MCF 10A (cell line): ENCODE measurements around the gene SNX25. TPM values are rescaled to one million over a fixed set of nuclear protein-coding genes. Genes with fewer than 3 reads are reported as not detected.

Experiments used
- BruUV-seq: library from RNA; stranded (reverse); fragments of 400-500 nt; replicated peaks from 2 replicates; lab custom pipeline; 2021; lab: Mats Ljungman, UMichigan
- CTCF ChIA-PET: fragments of 300-600 bp; sonication (Branson Sonifier 250); formaldehyde crosslinking; extraction: SDS; loops from one replicate; lab custom pipeline; 2021; ENCODE audit warnings: antibody characterized with exemption, inconsistent platforms; lab: Yijun Ruan, JAX
- POLR2A ChIA-PET: fragments of 300-600, 350-650 bp; sonication (Branson Sonifier 250); formaldehyde crosslinking; extraction: SDS; loops from one replicate; lab custom pipeline; 2020; ENCODE audit warnings: antibody characterized with exemption, inconsistent platforms; lab: Yijun Ruan, JAX
- DNase-seq: peaks from one replicate; pipeline ENCODE4 v3.0.0-alpha.2; 2018; ENCODE audit not compliant: unreplicated experiment
- H3K27ac Mint-ChIP-seq: one replicate; pipeline ENCODE4 v1.8.0; 2022; ENCODE audit warnings: mild to moderate bottlenecking, low read depth, mixed read lengths; ENCODE audit not compliant: unreplicated experiment
- H3K27me3 Mint-ChIP-seq: one replicate; pipeline ENCODE4 v1.8.0; 2022; ENCODE audit warnings: mixed read lengths; ENCODE audit not compliant: insufficient read depth, unreplicated experiment
- H3K36me3 Mint-ChIP-seq: one replicate; pipeline ENCODE4 v1.8.0; 2022; ENCODE audit warnings: mild to moderate bottlenecking, moderate library complexity, mixed read lengths; ENCODE audit not compliant: insufficient read depth, unreplicated experiment
- H3K4me1 Mint-ChIP-seq: one replicate; pipeline ENCODE4 v1.8.0; 2022; ENCODE audit warnings: mixed read lengths; ENCODE audit not compliant: insufficient read depth, unreplicated experiment
- H3K4me3 Mint-ChIP-seq: one replicate; pipeline ENCODE4 v1.8.0; 2022; ENCODE audit warnings: mild to moderate bottlenecking, moderate library complexity, mixed read lengths; ENCODE audit not compliant: unreplicated experiment
- H3K9me3 Mint-ChIP-seq: one replicate; pipeline ENCODE4 v1.8.0; 2022; ENCODE audit warnings: mixed read lengths; ENCODE audit not compliant: unreplicated experiment
- intact Hi-C: fragments of 100-400 bp; cut with micrococcal nuclease; formaldehyde crosslinking; loops from 2 replicates; pipeline ENCODE4 v1.14.1; 2022
- total RNA-seq: library from RNA; stranded (reverse); gene quantifications from 2 replicates; pipeline ENCODE4 v1.2.3, GENCODE V29; 2022
- TF ChIP-seq, protein P1 (sequence below): fragments of 200-600 bp; IDR thresholded peaks from one replicate; pipeline ENCODE4 v1.8.0; 2022; ENCODE audit warnings: antibody characterized with exemption, mild to moderate bottlenecking; ENCODE audit not compliant: unreplicated experiment

Gene SNX25
- total RNA-seq, 1 experiment from 2014 or later = 10.5 TPM

DNA sequence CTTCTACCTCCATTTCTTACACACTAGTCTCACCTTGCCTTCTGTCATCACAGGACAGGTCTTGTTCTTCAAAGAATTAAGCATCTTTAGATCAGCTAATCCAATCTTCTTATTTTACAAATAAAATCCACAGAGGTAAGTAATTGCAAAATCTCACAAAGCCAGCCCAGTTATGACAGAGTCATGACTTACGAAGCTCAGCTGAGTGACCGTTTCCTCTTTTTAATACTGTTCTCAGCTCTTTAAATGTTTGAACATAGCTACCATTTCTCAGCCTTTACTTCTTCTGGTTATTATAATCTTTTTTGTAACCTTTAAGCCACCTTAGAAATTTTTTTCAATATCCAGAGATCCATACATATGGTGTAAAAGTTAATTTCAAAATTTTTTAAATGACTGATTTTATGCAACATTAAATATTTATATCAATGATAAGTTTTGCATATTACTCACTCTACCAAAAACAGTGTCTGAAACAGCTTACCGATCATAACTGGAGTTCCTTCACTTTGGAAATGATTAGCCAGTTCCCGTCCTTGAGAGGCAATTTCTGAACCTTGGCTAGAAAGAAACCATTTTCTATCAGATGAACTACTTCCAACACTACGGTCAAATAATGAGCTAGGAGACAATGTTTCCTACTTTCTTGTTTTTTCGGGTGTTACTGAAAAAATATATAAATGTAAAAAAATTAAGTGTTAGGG is 196.1 kb downstream of the SNX25 start:
- no peaks in the 10 kb centered on the region for H3K4me1 Mint-ChIP-seq
- H3K9me3 Mint-ChIP-seq = no peaks in the 10 kb centered on the region
- no peak for DNase-seq
- H3K4me3 Mint-ChIP-seq = no peak overlapping the region
- intact Hi-C loops = no loop called here
- H3K36me3 Mint-ChIP-seq = peaks cover 63% of the 10 kb centered on the region
- BruUV-seq = no TSS peak
- no peaks in the 10 kb centered on the region for H3K27me3 Mint-ChIP-seq
- ChIA-PET POLR2A (interaction anchor here (1.0 to 2.7 kb wide), 2 partner anchors 9 to 20 kb away, joined by 3 to 10 read pairs; partner anchors contain the start of genes ANKRD37, LRP2BP and UFSP2), CTCF (interaction anchor here (0.6 to 1.2 kb wide), 3 partner anchors 9 to 890 kb away, joined by 3 to 4 read pairs (median 4); partner anchors contain the start of gene ANKRD37)
- TF ChIP-seq, protein P1, sequence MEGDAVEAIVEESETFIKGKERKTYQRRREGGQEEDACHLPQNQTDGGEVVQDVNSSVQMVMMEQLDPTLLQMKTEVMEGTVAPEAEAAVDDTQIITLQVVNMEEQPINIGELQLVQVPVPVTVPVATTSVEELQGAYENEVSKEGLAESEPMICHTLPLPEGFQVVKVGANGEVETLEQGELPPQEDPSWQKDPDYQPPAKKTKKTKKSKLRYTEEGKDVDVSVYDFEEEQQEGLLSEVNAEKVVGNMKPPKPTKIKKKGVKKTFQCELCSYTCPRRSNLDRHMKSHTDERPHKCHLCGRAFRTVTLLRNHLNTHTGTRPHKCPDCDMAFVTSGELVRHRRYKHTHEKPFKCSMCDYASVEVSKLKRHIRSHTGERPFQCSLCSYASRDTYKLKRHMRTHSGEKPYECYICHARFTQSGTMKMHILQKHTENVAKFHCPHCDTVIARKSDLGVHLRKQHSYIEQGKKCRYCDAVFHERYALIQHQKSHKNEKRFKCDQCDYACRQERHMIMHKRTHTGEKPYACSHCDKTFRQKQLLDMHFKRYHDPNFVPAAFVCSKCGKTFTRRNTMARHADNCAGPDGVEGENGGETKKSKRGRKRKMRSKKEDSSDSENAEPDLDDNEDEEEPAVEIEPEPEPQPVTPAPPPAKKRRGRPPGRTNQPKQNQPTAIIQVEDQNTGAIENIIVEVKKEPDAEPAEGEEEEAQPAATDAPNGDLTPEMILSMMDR = no peak
- H3K27ac Mint-ChIP-seq = no peak overlapping the region

DNA sequence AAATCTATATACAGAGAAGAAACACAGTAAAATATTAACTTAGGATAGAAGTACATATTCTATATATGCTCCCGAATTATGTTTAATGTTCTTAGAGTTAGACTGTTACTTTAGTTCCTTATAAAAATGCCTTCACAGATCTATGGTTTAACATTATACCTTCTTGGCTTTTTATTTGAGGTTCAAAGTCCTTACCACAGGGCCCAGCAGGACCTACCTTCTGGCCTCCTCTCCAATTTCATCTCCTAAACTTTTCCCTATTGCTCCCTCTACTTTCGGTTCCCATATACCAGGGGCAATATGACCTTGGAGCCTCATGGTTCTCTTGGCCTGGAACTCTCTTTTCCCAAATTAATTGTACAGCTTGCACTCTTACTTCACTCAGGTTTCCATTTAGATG is 199.0 kb downstream of the SNX25 start:
- no peak overlapping the region for H3K27ac Mint-ChIP-seq

DNA sequence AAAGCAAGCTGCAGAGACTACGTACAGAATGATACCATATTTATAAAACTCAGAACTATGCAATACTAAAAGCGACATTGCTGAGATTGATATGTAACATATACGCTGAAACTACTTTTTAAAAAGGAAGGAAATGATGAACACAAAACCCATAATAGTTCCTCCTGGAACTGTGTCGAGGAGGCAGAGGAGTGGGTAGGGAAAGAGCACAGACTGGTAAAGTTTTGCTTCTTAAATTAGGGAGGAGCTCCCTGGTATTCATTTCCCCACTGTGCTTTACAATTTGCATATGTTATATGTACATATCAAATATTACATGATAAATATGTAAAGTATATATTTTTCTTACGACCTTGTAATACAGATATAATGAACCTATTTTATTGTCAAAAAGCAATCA is 202.5 kb downstream of the SNX25 start:
- H3K4me3 Mint-ChIP-seq = no peak overlapping the region
- H3K27ac Mint-ChIP-seq = no peak overlapping the region
- BruUV-seq = no TSS peak
- CTCF ChIA-PET = no interaction called here
- POLR2A ChIA-PET = no interaction called here
- TF ChIP-seq, protein P1 = no peak
- no peaks in the 10 kb centered on the region for H3K27me3 Mint-ChIP-seq
- peaks cover 29% of the 10 kb centered on the region for H3K36me3 Mint-ChIP-seq
- no peak for DNase-seq
- no peaks in the 10 kb centered on the region for H3K4me1 Mint-ChIP-seq
- no peaks in the 10 kb centered on the region for H3K9me3 Mint-ChIP-seq
- intact Hi-C loops = no loop called here

More for the DNA sequence above, 199.0 kb downstream of the SNX25 start:
- Mint-ChIP-seq H3K27me3 (no peaks in the 10 kb centered on the region), H3K4me3 (no peak overlapping the region), H3K36me3 (peaks cover 50% of the 10 kb centered on the region), H3K4me1 (no peaks in the 10 kb centered on the region), H3K9me3 (no peaks in the 10 kb centered on the region)
- intact Hi-C loops = no loop called here
- BruUV-seq = no TSS peak
- ChIA-PET CTCF (interaction anchor here (0.7 kb wide), 1 partner anchor 239 kb away, joined by 3 read pairs; no protein-coding TSS in a partner anchor), POLR2A (interaction anchor here (0.6 kb wide), 1 partner anchor 12 kb away, joined by 3 read pairs; the partner anchor contains the start of gene ANKRD37)
- DNase-seq = no peak
- TF ChIP-seq, protein P1 = no peak

DNA sequence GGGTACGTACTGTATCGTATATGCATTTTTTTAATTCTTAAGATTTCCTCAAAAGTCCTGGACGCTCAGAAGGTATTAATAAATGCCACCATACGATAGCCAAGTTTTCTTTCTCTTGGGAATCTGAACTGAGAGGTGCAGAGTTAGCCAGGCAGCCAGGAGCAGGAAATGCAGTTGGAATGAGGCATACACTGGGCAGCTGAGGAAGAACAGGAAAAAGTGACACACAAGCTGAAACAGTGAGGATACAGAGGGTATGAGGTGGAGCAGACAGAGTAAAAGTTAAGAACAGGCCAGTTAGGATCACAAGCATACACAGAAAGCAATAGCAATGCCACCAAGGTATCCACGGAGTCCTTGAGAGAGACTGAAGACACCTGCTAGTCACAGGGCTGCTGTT is 203.0 kb downstream of the SNX25 start:
- ChIA-PET CTCF (no interaction called here), POLR2A (interaction anchor here (0.7 kb wide), 1 partner anchor 13 kb away, joined by 4 read pairs; the partner anchor contains the start of gene UFSP2)
- Mint-ChIP-seq H3K27ac (no peak overlapping the region), H3K27me3 (no peaks in the 10 kb centered on the region), H3K4me3 (no peak overlapping the region), H3K9me3 (no peaks in the 10 kb centered on the region), H3K36me3 (peaks cover 30% of the 10 kb centered on the region), H3K4me1 (no peaks in the 10 kb centered on the region)
- no TSS peak for BruUV-seq
- TF ChIP-seq, protein P1 = no peak
- DNase-seq = no peak
- intact Hi-C loops = no loop called here

Other genes with a start within 250 kb of the SNX25 start
- not detected in 2 replicates for gene HELT, start 191.1 kb upstream of the SNX25 start, total RNA-seq
- 18.8 and 18.9 TPM in 2 replicates for gene SLC25A4, start 66.3 kb upstream of the SNX25 start, total RNA-seq
- gene CFAP97, start 5.6 kb upstream of the SNX25 start, total RNA-seq = 80.2 and 95.0 TPM in 2 replicates
- 0.64 and 0.70 TPM in 2 replicates for gene LRP2BP, start 186.3 kb downstream of the SNX25 start, total RNA-seq
- gene ANKRD37, start 187.2 kb downstream of the SNX25 start, total RNA-seq = 4.4 and 5.5 TPM in 2 replicates
- 44.4 and 46.4 TPM in 2 replicates for gene UFSP2, start 216.4 kb downstream of the SNX25 start, total RNA-seq